CD8-positive, alpha-beta memory T cell (primary cell): Measurements from ENCODE around the gene MACF1. TPM values are rescaled to one million over a fixed set of nuclear protein-coding genes. Genes with fewer than 3 reads are reported as not detected.

Experiments
- CTCF ChIA-PET: fragments of 350-600 bp; sonication (Branson Sonifier 250); formaldehyde crosslinking; loops from one replicate; lab custom pipeline; 2021; ENCODE audit warnings: antibody characterized with exemption; lab: Charles Lee
- POLR2A ChIA-PET: fragments of 350-600 bp; sonication (Branson Sonifier 250); formaldehyde crosslinking; loops from one replicate; lab custom pipeline; 2021; ENCODE audit warnings: antibody characterized with exemption; lab: Charles Lee
- DNase-seq, 5 donors: peaks; one replicate each; pipeline versions ENCODE4 v3.0.0 to v3.0.0-alpha.2; 2020 to 2022; ENCODE audit warnings: mixed read lengths in 1 of 5
- H3K27ac ChIP-seq: one replicate; pipeline ENCODE4 v1.7.0; 2013; ENCODE audit warnings: low read depth, mild to moderate bottlenecking, low read length, moderate library complexity
- H3K27me3 ChIP-seq: 2 replicates; pipeline ENCODE4 v1.7.0; 2013; ENCODE audit warnings: low read length, mild to moderate bottlenecking; ENCODE audit not compliant: insufficient read depth, poor library complexity, severe bottlenecking
- H3K36me3 ChIP-seq: 2 replicates; pipeline ENCODE4 v1.7.0; 2013; ENCODE audit warnings: mild to moderate bottlenecking, low read length, moderate library complexity; ENCODE audit not compliant: insufficient read depth
- H3K4me1 ChIP-seq: 2 replicates; pipeline ENCODE4 v1.7.0; 2013; ENCODE audit warnings: mild to moderate bottlenecking, low read length, moderate library complexity; ENCODE audit not compliant: insufficient read depth
- H3K4me3 ChIP-seq: 2 replicates; pipeline ENCODE4 v1.7.0; 2013; ENCODE audit warnings: mild to moderate bottlenecking, low read length
- H3K9me3 ChIP-seq: 2 replicates; pipeline ENCODE4 v1.7.0; 2013; ENCODE audit warnings: mild to moderate bottlenecking, low read length
- H3K27ac Mint-ChIP-seq, 8 donors: one replicate each; pipeline ENCODE4 v1.8.0; 2020 to 2021; ENCODE audit warnings: mixed read lengths in 8 of 8, mild to moderate bottlenecking in 6 of 8, inconsistent platforms in 3 of 8, moderate library complexity in 3 of 8
- H3K27me3 Mint-ChIP-seq, 2 donors: one replicate each; pipeline ENCODE4 v1.8.0; 2020 to 2021; ENCODE audit warnings: mixed read lengths in 2 of 2, mild to moderate bottlenecking in 1 of 2, moderate library complexity in 1 of 2
- H3K36me3 Mint-ChIP-seq, 3 donors: one replicate each; pipeline ENCODE4 v1.8.0; 2020 to 2021; ENCODE audit warnings: mixed read lengths in 3 of 3, inconsistent platforms in 1 of 3, mild to moderate bottlenecking in 1 of 3
- H3K4me1 Mint-ChIP-seq, 3 donors: one replicate each; pipeline ENCODE4 v1.8.0; 2020 to 2021; ENCODE audit warnings: mixed read lengths in 3 of 3, inconsistent platforms in 1 of 3, mild to moderate bottlenecking in 1 of 3
- H3K4me3 Mint-ChIP-seq, 7 donors: one replicate each; pipeline ENCODE4 v1.8.0; 2020 to 2021; ENCODE audit warnings: mixed read lengths in 7 of 7, mild to moderate bottlenecking in 6 of 7, moderate library complexity in 4 of 7, inconsistent platforms in 2 of 7
- H3K9me3 Mint-ChIP-seq, 5 donors: one replicate each; pipeline ENCODE4 v1.8.0; 2020 to 2022; ENCODE audit warnings: mixed read lengths in 5 of 5, mild to moderate bottlenecking in 3 of 5, moderate library complexity in 2 of 5, inconsistent platforms in 1 of 5
- polyA plus RNA-seq: library from polyadenylated mRNA; unstranded; fragments of 300-500 nt; fragmentation: Illumina TruSeq; gene quantifications from one replicate; pipeline ENCODE4 v1.2.3, GENCODE V29; 2021
- total RNA-seq, 2 experiments: library from RNA; stranded (reverse); gene quantifications; one replicate each; pipeline ENCODE4 v1.2.3, GENCODE V29; 2021

The MACF1 gene
- total and polyA plus RNA-seq, 3 experiments from 2014 or later, result 87.6 to 154 (median 151) TPM

DNA sequence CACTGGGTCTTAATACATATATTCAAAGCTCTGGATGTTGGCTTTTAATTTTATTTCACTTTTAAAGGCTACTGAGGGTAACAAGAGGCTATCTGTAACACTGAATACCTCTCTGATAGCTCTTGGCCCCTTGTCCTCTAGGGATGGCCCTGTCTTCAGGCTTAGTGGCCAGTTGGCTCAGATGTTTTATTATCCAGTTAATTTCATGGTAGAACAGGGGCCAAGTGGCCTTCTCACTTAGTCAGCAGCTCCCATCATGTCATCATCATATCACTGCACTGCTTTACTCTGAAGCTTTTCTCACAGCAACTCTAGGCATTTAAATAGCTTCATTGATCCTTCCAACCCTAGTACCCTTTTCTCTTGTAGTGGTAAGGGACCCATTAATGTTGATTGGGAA lies 40.2 kb upstream of the MACF1 start:
- Mint-ChIP-seq H3K9me3 (no peaks in the 10 kb centered on the region), H3K36me3 (peaks cover 0 to 2% (median 0%) of the 10 kb centered on the region in 3 donors), H3K4me3 (no peak overlapping the region), H3K4me1 (no peaks in the 10 kb centered on the region), H3K27me3 (peaks cover 6 to 7% of the 10 kb centered on the region in 2 donors), H3K27ac (no peak overlapping the region)
- no peaks in the 10 kb centered on the region for H3K27me3 ChIP-seq
- H3K27ac ChIP-seq, result no peak overlapping the region
- H3K4me3 ChIP-seq, result no peak overlapping the region
- ChIA-PET CTCF (interaction anchor here (2.8 kb wide), 1 partner anchor 28 kb away, joined by 9 read pairs; no protein-coding TSS in a partner anchor), POLR2A (no interaction called here)
- no peaks in the 10 kb centered on the region for H3K9me3 ChIP-seq
- DNase-seq, result no peak
- no peaks in the 10 kb centered on the region for H3K36me3 ChIP-seq
- no peaks in the 10 kb centered on the region for H3K4me1 ChIP-seq

DNA sequence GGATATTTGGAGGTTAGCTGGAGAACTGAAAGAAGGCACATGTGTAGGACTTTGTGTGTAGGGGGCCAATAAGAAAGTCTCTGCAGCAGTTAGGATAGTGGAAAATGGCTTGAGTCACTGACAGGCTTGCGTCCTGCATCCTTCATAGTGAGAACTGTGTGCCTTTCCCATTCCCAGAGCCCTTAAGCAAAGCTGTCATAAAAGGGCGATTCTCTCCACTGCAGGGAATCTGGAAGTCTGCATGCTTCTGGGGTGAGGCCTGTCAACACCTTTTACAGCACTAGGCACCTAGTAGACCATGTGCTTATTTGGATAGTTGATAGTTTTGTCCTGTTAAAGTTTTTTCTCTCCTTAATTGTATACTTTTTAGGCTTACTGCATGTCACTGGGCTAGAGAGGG lies 39.4 kb upstream of the MACF1 start:
- H3K4me1 Mint-ChIP-seq, result no peaks in the 10 kb centered on the region
- no peaks in the 10 kb centered on the region for H3K27me3 ChIP-seq
- H3K36me3 Mint-ChIP-seq, result peaks cover 0 to 4% (median 0%) of the 10 kb centered on the region in 3 donors
- no peak overlapping the region for H3K27ac Mint-ChIP-seq
- no peaks in the 10 kb centered on the region for H3K4me1 ChIP-seq
- H3K27ac ChIP-seq, result no peak overlapping the region
- no peaks in the 10 kb centered on the region for H3K9me3 Mint-ChIP-seq
- peaks cover 7% of the 10 kb centered on the region in 2 donors for H3K27me3 Mint-ChIP-seq
- H3K4me3 Mint-ChIP-seq, result no peak overlapping the region
- DNase-seq, result no peak
- no peaks in the 10 kb centered on the region for H3K9me3 ChIP-seq
- ChIA-PET CTCF (interaction anchor here (2.8 kb wide), 1 partner anchor 27 kb away, joined by 9 read pairs; no protein-coding TSS in a partner anchor), POLR2A (no interaction called here)
- no peaks in the 10 kb centered on the region for H3K36me3 ChIP-seq
- no peak overlapping the region for H3K4me3 ChIP-seq

DNA sequence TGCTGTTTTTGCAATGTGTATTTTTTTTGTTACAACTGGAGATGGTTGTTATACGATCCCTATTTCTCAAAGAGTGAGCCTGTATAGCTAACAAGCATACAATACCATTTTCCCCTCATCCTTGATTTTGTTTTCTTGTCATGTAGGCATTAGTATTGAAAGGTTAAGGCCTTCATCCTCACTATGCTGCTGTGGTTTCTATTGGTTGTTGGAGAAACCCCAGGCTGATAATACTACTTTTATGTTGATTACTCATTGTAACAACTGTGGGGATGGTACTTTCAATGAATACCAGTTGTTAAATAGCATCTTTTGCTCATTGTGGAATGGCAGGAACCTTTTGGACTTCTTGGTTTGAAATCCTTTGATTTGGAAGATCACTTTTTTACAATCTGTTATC lies 39.0 kb upstream of the MACF1 start:
- Mint-ChIP-seq H3K27me3 (peaks cover 7 to 9% of the 10 kb centered on the region in 2 donors), H3K9me3 (no peaks in the 10 kb centered on the region), H3K36me3 (peaks cover 0 to 4% (median 0%) of the 10 kb centered on the region in 3 donors), H3K4me1 (no peaks in the 10 kb centered on the region), H3K27ac (no peak overlapping the region), H3K4me3 (no peak overlapping the region)
- H3K4me3 ChIP-seq, result no peak overlapping the region
- ChIA-PET POLR2A (no interaction called here), CTCF (interaction anchor here (2.8 kb wide), 1 partner anchor 27 kb away, joined by 9 read pairs; no protein-coding TSS in a partner anchor)
- H3K27me3 ChIP-seq, result no peaks in the 10 kb centered on the region
- no peaks in the 10 kb centered on the region for H3K9me3 ChIP-seq
- no peak for DNase-seq
- H3K27ac ChIP-seq, result no peak overlapping the region
- H3K4me1 ChIP-seq, result no peaks in the 10 kb centered on the region
- H3K36me3 ChIP-seq, result no peaks in the 10 kb centered on the region

DNA sequence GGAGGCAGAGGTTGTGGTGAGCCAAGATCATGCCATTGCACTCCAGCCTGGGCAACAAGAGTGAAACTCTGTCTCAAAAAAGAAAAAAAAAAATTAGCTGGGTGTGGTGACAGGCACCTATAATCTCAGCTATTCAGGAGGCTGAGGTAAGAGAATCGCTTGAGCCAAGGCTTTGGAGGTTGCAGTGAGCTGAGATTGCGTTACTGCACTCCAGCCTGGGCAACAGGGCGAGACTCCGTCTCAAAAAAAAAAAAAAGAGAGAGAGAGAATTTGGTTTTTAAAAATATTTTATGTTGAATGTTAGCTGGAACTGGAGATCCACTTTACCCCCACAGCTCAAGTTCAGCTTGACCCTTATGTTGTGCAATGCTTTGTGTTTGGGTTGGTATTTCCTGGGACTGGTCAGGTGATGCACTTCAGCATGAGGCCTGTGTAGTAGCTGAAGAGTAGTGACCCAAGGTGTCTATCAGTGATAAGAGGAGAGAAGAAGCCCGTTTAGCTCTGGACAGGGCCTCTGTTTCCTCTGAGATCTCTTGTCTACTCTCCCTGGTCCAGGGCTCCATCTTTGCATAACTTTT lies 36.8 kb upstream of the MACF1 start:
- ChIA-PET CTCF (no interaction called here), POLR2A (no interaction called here)
- peak overlapping the region; percentile 33 for H3K27ac ChIP-seq
- no peaks in the 10 kb centered on the region for H3K36me3 ChIP-seq
- no peaks in the 10 kb centered on the region for H3K27me3 ChIP-seq
- no peak overlapping the region for H3K4me3 Mint-ChIP-seq
- no peaks in the 10 kb centered on the region for H3K9me3 Mint-ChIP-seq
- H3K36me3 Mint-ChIP-seq, result peaks cover 0 to 4% (median 0%) of the 10 kb centered on the region in 3 donors
- DNase-seq, result no peak
- peaks cover 0 to 3% of the 10 kb centered on the region in 2 donors for H3K27me3 Mint-ChIP-seq
- no peaks in the 10 kb centered on the region for H3K9me3 ChIP-seq
- H3K4me3 ChIP-seq, result no peak overlapping the region
- H3K4me1 ChIP-seq, result no peaks in the 10 kb centered on the region
- H3K27ac Mint-ChIP-seq, result no peak overlapping the region
- H3K4me1 Mint-ChIP-seq, result no peaks in the 10 kb centered on the region

DNA sequence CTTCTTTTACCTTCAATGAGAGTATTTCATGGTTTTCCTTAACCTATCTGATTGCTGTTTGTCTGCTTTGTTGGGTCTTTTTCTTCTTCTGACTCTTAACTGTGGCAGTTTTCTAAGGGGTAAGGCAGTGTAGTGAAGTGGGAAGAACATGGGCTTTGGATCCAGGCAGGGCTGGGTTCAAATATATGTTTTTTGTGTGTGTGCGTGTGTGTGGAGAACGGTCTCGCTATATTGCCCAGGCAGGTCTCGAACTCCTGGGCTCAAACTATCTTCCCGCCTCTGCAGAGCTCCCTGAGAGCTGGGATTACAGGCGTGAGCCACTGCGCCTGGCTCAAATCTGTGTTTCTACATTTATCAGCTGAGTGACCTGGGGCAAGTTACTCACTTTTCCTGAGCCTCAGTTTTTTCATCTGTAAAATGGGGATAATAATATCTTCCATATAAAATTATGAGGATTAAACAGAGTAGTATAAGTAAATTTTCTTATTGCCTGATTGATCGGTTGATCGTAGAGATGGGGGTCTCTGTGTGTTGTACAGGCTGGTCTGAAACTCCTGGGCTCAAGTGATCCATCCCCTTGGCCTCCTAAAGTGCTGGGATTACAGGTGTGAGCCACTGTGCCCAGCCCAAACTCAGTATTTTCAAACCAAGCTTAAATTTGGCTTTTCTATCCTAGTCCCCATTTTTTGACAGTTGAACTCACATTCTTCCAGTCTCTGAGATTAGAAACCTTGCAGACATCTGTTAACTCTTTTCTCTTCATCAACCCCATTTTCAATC lies 36.0 kb upstream of the MACF1 start:
- ChIA-PET POLR2A (no interaction called here), CTCF (interaction anchor here (0.9 kb wide), 1 partner anchor 17 kb away, joined by 3 read pairs; no protein-coding TSS in a partner anchor)
- Mint-ChIP-seq H3K36me3 (peaks cover 0 to 4% (median 0%) of the 10 kb centered on the region in 3 donors), H3K27me3 (peaks cover 0 to 3% of the 10 kb centered on the region in 2 donors), H3K4me3 (no peak overlapping the region), H3K9me3 (no peaks in the 10 kb centered on the region), H3K4me1 (no peaks in the 10 kb centered on the region), H3K27ac (peak overlapping the region in 2 of 8 donors; percentile 5 to 18)
- DNase-seq, result no peak
- H3K9me3 ChIP-seq, result no peaks in the 10 kb centered on the region
- peak overlapping the region; percentile 45 for H3K27ac ChIP-seq
- no peak overlapping the region for H3K4me3 ChIP-seq
- H3K4me1 ChIP-seq, result no peaks in the 10 kb centered on the region
- H3K27me3 ChIP-seq, result no peaks in the 10 kb centered on the region
- H3K36me3 ChIP-seq, result no peaks in the 10 kb centered on the region

DNA sequence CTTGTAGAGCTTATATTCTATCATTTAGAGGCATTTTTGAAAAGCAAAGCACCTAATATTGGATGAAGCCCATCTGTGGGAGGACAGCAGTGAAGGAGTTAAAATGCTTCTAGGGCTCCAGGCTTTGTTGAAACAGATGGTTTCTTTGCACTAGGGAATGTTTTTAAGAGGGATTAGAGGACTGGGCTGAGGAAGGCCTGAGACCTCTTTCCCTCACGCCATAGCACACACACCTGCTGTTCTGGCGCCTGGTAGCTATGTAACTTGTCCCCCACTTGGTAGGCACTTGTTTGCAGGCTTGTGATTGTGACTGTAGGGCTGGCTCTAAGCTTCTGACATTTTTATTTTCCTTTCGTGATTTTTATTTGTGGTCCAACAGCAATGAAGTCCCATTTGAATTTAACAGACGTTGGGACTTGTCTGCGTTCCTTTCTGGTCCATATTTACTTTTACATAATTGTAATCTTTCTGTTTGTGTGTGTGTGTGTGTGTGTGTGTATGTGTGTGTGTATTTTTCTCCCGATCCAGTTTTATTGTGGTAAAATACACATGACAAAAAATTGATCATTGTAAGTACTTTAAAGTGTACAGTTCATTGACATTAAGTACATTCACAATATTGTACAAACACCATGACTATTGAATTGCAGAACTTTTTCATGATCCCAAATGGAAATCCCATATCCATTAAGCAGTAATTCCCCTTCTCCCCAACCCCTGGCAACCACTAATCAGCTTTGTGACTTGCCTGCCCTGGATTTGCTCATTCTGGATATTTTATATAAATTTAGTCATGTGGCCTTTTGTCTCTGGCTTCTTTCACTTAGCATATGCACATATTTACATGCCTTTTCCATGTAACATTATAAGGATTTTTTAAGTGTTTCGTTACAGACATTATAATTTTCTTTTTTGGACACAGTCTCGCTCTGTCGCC lies 33.5 kb upstream of the MACF1 start:
- Mint-ChIP-seq H3K36me3 (peaks cover 0 to 4% (median 0%) of the 10 kb centered on the region in 3 donors), H3K9me3 (no peaks in the 10 kb centered on the region), H3K27me3 (peaks cover 0 to 3% of the 10 kb centered on the region in 2 donors), H3K27ac (no peak overlapping the region), H3K4me3 (no peak overlapping the region), H3K4me1 (no peaks in the 10 kb centered on the region)
- Histone ChIP-seq H3K27me3 (no peaks in the 10 kb centered on the region), H3K36me3 (no peaks in the 10 kb centered on the region), H3K4me3 (no peak overlapping the region), H3K27ac (no peak overlapping the region), H3K9me3 (no peaks in the 10 kb centered on the region), H3K4me1 (no peaks in the 10 kb centered on the region)
- CTCF ChIA-PET, result interaction anchor here (1.4 kb wide), 1 partner anchor 21 kb away, joined by 5 read pairs; no protein-coding TSS in a partner anchor
- no peak for DNase-seq
- POLR2A ChIA-PET, result no interaction called here

DNA sequence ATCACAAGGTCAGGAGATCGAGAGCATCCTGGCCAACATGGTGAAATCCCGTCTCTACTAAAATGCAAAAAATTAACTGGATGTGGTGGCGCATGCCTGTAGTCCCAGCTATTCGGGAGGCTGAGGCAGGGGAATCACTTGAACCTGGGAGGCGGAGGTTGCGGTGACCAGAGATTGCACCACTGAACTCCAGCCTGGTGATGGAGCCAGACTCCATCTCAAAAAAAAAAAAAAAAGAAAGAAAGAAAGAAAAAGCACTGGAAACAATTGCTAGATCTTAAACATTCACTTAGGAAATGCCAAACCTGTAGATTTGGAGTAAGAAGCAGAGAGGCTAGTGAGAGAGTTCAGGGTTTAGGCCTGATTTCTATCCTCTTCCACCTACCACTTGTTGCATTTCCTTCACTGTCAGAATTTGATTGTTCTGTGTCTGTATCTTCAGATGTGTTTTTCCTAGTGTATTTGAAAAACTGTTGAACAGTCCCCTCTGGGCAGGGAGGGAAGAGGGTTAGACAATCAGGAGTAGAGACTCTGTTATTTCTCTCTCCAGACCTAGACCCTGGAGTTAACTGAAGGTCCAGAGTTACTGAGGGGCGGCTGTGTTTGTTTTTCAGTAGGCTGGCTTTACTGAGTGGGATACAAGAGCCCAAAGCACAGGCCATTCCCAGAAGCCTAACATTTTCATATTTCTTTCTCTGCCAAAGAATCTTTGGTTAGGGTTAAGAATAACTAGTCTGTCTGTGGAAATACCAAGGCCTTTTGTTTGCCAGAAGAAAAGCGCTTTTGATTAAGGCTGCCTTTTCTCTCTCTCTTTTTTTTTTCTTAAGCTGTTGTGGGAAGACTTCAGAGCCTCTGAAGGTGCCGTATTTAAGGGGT lies 31.1 kb upstream of the MACF1 start:
- Histone ChIP-seq H3K4me1 (no peaks in the 10 kb centered on the region), H3K27me3 (no peaks in the 10 kb centered on the region), H3K9me3 (no peaks in the 10 kb centered on the region), H3K27ac (no peak overlapping the region), H3K36me3 (no peaks in the 10 kb centered on the region), H3K4me3 (no peak overlapping the region)
- CTCF ChIA-PET, result no interaction called here
- H3K36me3 Mint-ChIP-seq, result peaks cover 0 to 4% (median 0%) of the 10 kb centered on the region in 3 donors
- DNase-seq, result no peak
- no peak overlapping the region for H3K4me3 Mint-ChIP-seq
- peaks cover 0 to 3% of the 10 kb centered on the region in 2 donors for H3K27me3 Mint-ChIP-seq
- H3K9me3 Mint-ChIP-seq, result no peaks in the 10 kb centered on the region
- H3K4me1 Mint-ChIP-seq, result no peaks in the 10 kb centered on the region
- POLR2A ChIA-PET, result no interaction called here
- no peak overlapping the region for H3K27ac Mint-ChIP-seq
